CD4-positive, alpha-beta T cell (primary cell): ENCODE data around the gene ALPK1. TPM values are rescaled to one million over a fixed set of nuclear protein-coding genes. Genes with fewer than 3 reads are reported as not detected.

Experiments
- ATAC-seq: fragments of 200-7000 bp; cut with Tn5 transposase; one replicate; pipeline ENCODE4 v1.10.0; 2022; ENCODE audit warnings: mild to moderate bottlenecking; ENCODE audit not compliant: poor library complexity
- CTCF ChIA-PET: fragments of 350-600 bp; sonication (Branson Sonifier 250); formaldehyde crosslinking; loops from one replicate; lab custom pipeline; 2021; ENCODE audit warnings: antibody characterized with exemption, inconsistent platforms; lab: Charles Lee
- POLR2A ChIA-PET: fragments of 350-600 bp; sonication (Branson Sonifier 250); formaldehyde crosslinking; loops from one replicate; lab custom pipeline; 2021; ENCODE audit warnings: antibody characterized with exemption, inconsistent platforms; lab: Charles Lee
- DNase-seq, 14 experiments: peaks; one replicate each; pipeline ENCODE4 v3.0.0-alpha.2; 2013 to 2020; ENCODE audit warnings: mixed read lengths in 2 of 14
- H3K27ac ChIP-seq, 2 donors: one replicate each; pipeline versions ENCODE4 v1.5.1 to v1.7.0; 2013; ENCODE audit warnings: low read length in 2 of 2, low read depth in 1 of 2, mild to moderate bottlenecking in 1 of 2
- H3K27me3 ChIP-seq, 2 experiments: 1 replicate in 1 of 2; 2 replicates in 1 of 2; pipeline versions ENCODE4 v1.6.1 to v1.7.0; 2013; ENCODE audit warnings: low read length in 2 of 2, control low read depth in 1 of 2, mild to moderate bottlenecking in 1 of 2, moderate library complexity in 1 of 2; ENCODE audit not compliant: insufficient read depth in 2 of 2, control insufficient read depth in 1 of 2
- H3K36me3 ChIP-seq: one replicate; pipeline ENCODE4 v1.6.1; 2013; ENCODE audit warnings: low read length, control low read depth; ENCODE audit not compliant: insufficient read depth
- H3K4me1 ChIP-seq: one replicate; pipeline ENCODE4 v1.6.1; 2013; ENCODE audit warnings: low read length, control low read depth; ENCODE audit not compliant: insufficient read depth
- H3K4me3 ChIP-seq: one replicate; pipeline ENCODE4 v1.5.1; 2013; ENCODE audit warnings: mild to moderate bottlenecking, low read length, moderate library complexity
- H3K9me3 ChIP-seq, 2 experiments: 1 replicate in 1 of 2; 2 replicates in 1 of 2; pipeline versions ENCODE4 v1.6.1 to v1.7.0; 2013; ENCODE audit warnings: low read length in 2 of 2, mild to moderate bottlenecking in 2 of 2, control low read depth in 1 of 2, moderate library complexity in 1 of 2; ENCODE audit not compliant: control insufficient read depth in 1 of 2, insufficient read depth in 1 of 2
- H3K27ac Mint-ChIP-seq: one replicate; pipeline ENCODE4 v1.8.0; 2020; ENCODE audit warnings: mixed read lengths
- H3K27me3 Mint-ChIP-seq: one replicate; pipeline ENCODE4 v1.8.0; 2021; ENCODE audit warnings: mixed read lengths
- H3K36me3 Mint-ChIP-seq: one replicate; pipeline ENCODE4 v1.8.0; 2021; ENCODE audit warnings: low read depth, mixed read lengths
- H3K4me1 Mint-ChIP-seq: one replicate; pipeline ENCODE4 v1.8.0; 2021; ENCODE audit warnings: low read depth, mixed read lengths
- H3K4me3 Mint-ChIP-seq: one replicate; pipeline ENCODE4 v1.8.0; 2020; ENCODE audit warnings: mild to moderate bottlenecking, mixed read lengths
- H3K9me3 Mint-ChIP-seq: one replicate; pipeline ENCODE4 v1.8.0; 2020; ENCODE audit warnings: mixed read lengths
- CTCF ChIP-seq: fragments of 200-600 bp; IDR thresholded peaks from one replicate; pipeline ENCODE4 v1.8.0; 2022; ENCODE audit warnings: antibody characterized with exemption, mild to moderate bottlenecking
- intact Hi-C, 2 experiments: fragments of 100-400 bp; cut with DNase I in 1 of 2; cut with micrococcal nuclease in 1 of 2; formaldehyde crosslinking; loops; one replicate each; pipeline versions ENCODE4 v1.15.1 to v1.9.0; 2023 to 2025; cut with DNase I, micrococcal nuclease
- total RNA-seq, 174 experiments: library from RNA in 2 of 174; stranded (reverse) in 2 of 174; gene quantifications; one replicate each; pipeline ENCODE4 v1.2.3 and lab custom pipeline; 2021 to 2026

The ALPK1 gene
- total RNA-seq, 2 experiments from 2014 or later: 8.2 to 9.5 TPM

- POLR2A ChIA-PET: no interaction called here
- Histone ChIP-seq H3K4me3 (no peak overlapping the region), H3K9me3 (no peaks in the 10 kb centered on the region), H3K4me1 (no peaks in the 10 kb centered on the region), H3K27me3 (no peaks in the 10 kb centered on the region), H3K36me3 (peaks cover 3% of the 10 kb centered on the region), H3K27ac (no peak overlapping the region)
- CTCF ChIA-PET: no interaction called here
- Mint-ChIP-seq H3K27me3 (no peaks in the 10 kb centered on the region), H3K4me1 (no peaks in the 10 kb centered on the region), H3K27ac (no peak overlapping the region), H3K36me3 (peaks cover 62% of the 10 kb centered on the region), H3K4me3 (no peak overlapping the region), H3K9me3 (no peaks in the 10 kb centered on the region)
- DNase-seq (no peak), ATAC-seq (no peak)
- intact Hi-C loops: no loop called here
- no peak for TF ChIP-seq CTCF
These were observed 125.5 kb downstream of the ALPK1 start for GRCh38 chr4:112422644-112423043.

GRCh38 chr4:112423591-112423990, 126.4 kb downstream of the ALPK1 start:
- DNase-seq: no peak
- no peaks in the 10 kb centered on the region for H3K4me1 ChIP-seq
- H3K36me3 ChIP-seq: peaks cover 3% of the 10 kb centered on the region
- no peak for TF ChIP-seq CTCF
- Mint-ChIP-seq H3K9me3 (no peaks in the 10 kb centered on the region), H3K36me3 (peaks cover 71% of the 10 kb centered on the region), H3K27ac (no peak overlapping the region), H3K27me3 (no peaks in the 10 kb centered on the region), H3K4me3 (no peak overlapping the region), H3K4me1 (no peaks in the 10 kb centered on the region)
- ChIA-PET POLR2A (no interaction called here), CTCF (no interaction called here)
- H3K27ac ChIP-seq: no peak overlapping the region
- no peaks in the 10 kb centered on the region for H3K27me3 ChIP-seq
- no peaks in the 10 kb centered on the region for H3K9me3 ChIP-seq
- no peak for ATAC-seq
- intact Hi-C loops: no loop called here
- no peak overlapping the region for H3K4me3 ChIP-seq

DNA sequence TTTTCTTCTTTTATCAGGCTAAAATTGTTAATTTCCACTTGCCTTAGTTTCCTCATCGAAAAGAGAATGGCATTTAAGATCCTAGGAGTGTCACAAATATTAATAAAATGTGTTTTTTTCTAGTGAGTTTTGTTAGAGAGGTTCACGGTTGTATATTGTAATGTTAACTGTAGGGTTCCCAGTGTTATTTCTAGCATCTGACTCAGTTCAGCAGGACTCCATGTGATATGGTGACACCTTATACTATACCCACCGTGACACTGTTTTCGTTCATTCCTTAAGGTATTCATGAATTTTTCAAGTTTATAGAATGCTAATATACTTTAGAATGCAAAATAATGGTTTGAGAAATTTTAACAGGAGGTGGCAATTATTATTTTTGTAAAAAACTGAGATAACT, 128.7 kb downstream of the ALPK1 start:
- H3K27me3 ChIP-seq: no peaks in the 10 kb centered on the region
- H3K4me1 ChIP-seq: no peaks in the 10 kb centered on the region
- no peak for DNase-seq
- Mint-ChIP-seq H3K4me1 (no peaks in the 10 kb centered on the region), H3K27ac (no peak overlapping the region), H3K4me3 (no peak overlapping the region), H3K9me3 (no peaks in the 10 kb centered on the region), H3K36me3 (peaks cover 80% of the 10 kb centered on the region), H3K27me3 (no peaks in the 10 kb centered on the region)
- ATAC-seq: no peak
- intact Hi-C loops: no loop called here
- no peaks in the 10 kb centered on the region for H3K9me3 ChIP-seq
- no peak overlapping the region for H3K27ac ChIP-seq
- no peak for TF ChIP-seq CTCF
- no peak overlapping the region for H3K4me3 ChIP-seq
- peaks cover 7% of the 10 kb centered on the region for H3K36me3 ChIP-seq
- POLR2A ChIA-PET: no interaction called here
- CTCF ChIA-PET: interaction anchor here (0.6 kb wide), 1 partner anchor 51 kb away, joined by 4 read pairs; no protein-coding TSS in a partner anchor
